ENCODE results near the gene OTOS. TPM values are rescaled to one million over a fixed set of nuclear protein-coding genes. Genes with fewer than 3 reads are reported as not detected.

Gene OTOS
- polyA plus RNA-seq, 1 donor from 2014 or later, result not detected

GRCh38 chr2:240134466-240134865, 6.0 kb downstream of the OTOS start:
- H3K4me2 ChIP-seq (ENCODE audit: low read length), result peak overlapping the region; percentile 99
- no peaks in the 10 kb centered on the region for H3K36me3 ChIP-seq (ENCODE audit: insufficient read depth, low read length)
- no peak overlapping the region for H3K27ac ChIP-seq (ENCODE audit: low read length)
- peak overlapping the region; percentile 83 for H3K9ac ChIP-seq (ENCODE audit: low read length)
- TF ChIP-seq REST (IDR thresholded peaks at IDR 0.05; ENCODE audit: borderline replicate concordance) (no peak), EP300 (conservative IDR thresholded peaks at IDR 0.05; ENCODE audit: poor library complexity, severe bottlenecking) (no peak), CTCF (IDR thresholded peaks at IDR 0.05; ENCODE audit: poor library complexity, severe bottlenecking) (no peak), EZH2 (IDR thresholded peaks at IDR 0.05; ENCODE audit: borderline replicate concordance, insufficient read depth, low read length, poor library complexity, severe bottlenecking) (no peak), SMC3 (conservative IDR thresholded peaks at IDR 0.05; ENCODE audit: poor library complexity) (no peak), POLR2AphosphoS5 (IDR thresholded peaks at IDR 0.05) (no peak), MXI1 (conservative IDR thresholded peaks at IDR 0.05; ENCODE audit: poor library complexity, severe bottlenecking) (no peak), TAF1 (IDR thresholded peaks at IDR 0.05; ENCODE audit: low read depth) (no peak), RAD21 (conservative IDR thresholded peaks at IDR 0.05) (no peak)
- no peak overlapping the region for H2AFZ ChIP-seq (ENCODE audit: low read depth, low read length)
- no peaks in the 10 kb centered on the region for H3K9me2 ChIP-seq (ENCODE audit: insufficient read depth, low read length)
- peak overlapping the region; percentile 99 for H3K4me3 ChIP-seq (ENCODE audit: low read length)
- no peaks in the 10 kb centered on the region for H3K9me3 ChIP-seq (ENCODE audit: low read length)
- H4K20me1 ChIP-seq (ENCODE audit: insufficient read depth), result no peaks in the 10 kb centered on the region
- H3K79me2 ChIP-seq (replicated peaks; ENCODE audit: insufficient read depth, low read length), result peaks cover 23% of the 10 kb centered on the region
- H3K27me3 ChIP-seq (ENCODE audit: insufficient read depth, low read depth, low read length), result no peaks in the 10 kb centered on the region
- no peaks in the 10 kb centered on the region for H3F3A ChIP-seq (ENCODE audit: insufficient read depth, low read length, poor library complexity, severe bottlenecking)

- Histone ChIP-seq H3K4me3 (ENCODE audit: low read length) (no peak overlapping the region), H3K79me2 (replicated peaks; ENCODE audit: insufficient read depth, low read length) (peaks cover 23% of the 10 kb centered on the region), H3K9me2 (ENCODE audit: insufficient read depth, low read length) (no peaks in the 10 kb centered on the region), H2AFZ (ENCODE audit: low read depth, low read length) (no peak overlapping the region), H3K27me3 (ENCODE audit: insufficient read depth, low read depth, low read length) (no peaks in the 10 kb centered on the region), H3K9ac (ENCODE audit: low read length) (no peak overlapping the region), H3K9me3 (ENCODE audit: low read length) (no peaks in the 10 kb centered on the region), H3K4me2 (ENCODE audit: low read length) (no peak overlapping the region), H3F3A (ENCODE audit: insufficient read depth, low read length, poor library complexity, severe bottlenecking) (no peaks in the 10 kb centered on the region), H3K27ac (ENCODE audit: low read length) (no peak overlapping the region), H4K20me1 (ENCODE audit: insufficient read depth) (no peaks in the 10 kb centered on the region), H3K36me3 (ENCODE audit: insufficient read depth, low read length) (no peaks in the 10 kb centered on the region)
- TF ChIP-seq CTCF (IDR thresholded peaks at IDR 0.05; ENCODE audit: poor library complexity, severe bottlenecking), result no peak
- TF ChIP-seq EP300 (conservative IDR thresholded peaks at IDR 0.05; ENCODE audit: poor library complexity, severe bottlenecking), result no peak
- TF ChIP-seq REST (IDR thresholded peaks at IDR 0.05; ENCODE audit: borderline replicate concordance), result no peak
- TF ChIP-seq MXI1 (conservative IDR thresholded peaks at IDR 0.05; ENCODE audit: poor library complexity, severe bottlenecking), result no peak
- no peak for TF ChIP-seq TAF1 (IDR thresholded peaks at IDR 0.05; ENCODE audit: low read depth)
- no peak for TF ChIP-seq POLR2AphosphoS5 (IDR thresholded peaks at IDR 0.05)
- no peak for TF ChIP-seq EZH2 (IDR thresholded peaks at IDR 0.05; ENCODE audit: borderline replicate concordance, insufficient read depth, low read length, poor library complexity, severe bottlenecking)
- TF ChIP-seq RAD21 (conservative IDR thresholded peaks at IDR 0.05), result no peak
These were observed 7.1 kb downstream of the OTOS start for GRCh38 chr2:240133401-240133800.

Measured in neural cell (in vitro differentiated cells).